HG02642 (cell line): Measurements from ENCODE around the gene ZNF264.
A peak's percentile ranks its signal among the peaks of the same experiment; 100 is the strongest.
"Not testable (repeated sequence)": the region's sequence is repeated elsewhere in the genome, so short reads cannot be mapped to it uniquely, and the experiment has no call there.

Experiments used
- ATAC-seq: cut with Tn5 transposase; IDR thresholded peaks from one replicate; pipeline ENCODE4 v1.9.1; 2021; ENCODE audit warnings: mild to moderate bottlenecking; ENCODE audit not compliant: unreplicated experiment, poor library complexity

ZNF264 gene

GRCh38 chr19:57191141-57192076, at the start of gene ZNF264:
Gene ZNF264 (plus strand): TSS chr19:57191500. CDS start chr19:57191914, 414 bp downstream.
- peak; percentile 97 for ATAC-seq

- ATAC-seq: no peak
These were observed 49.6 kb upstream of the ZNF264 start for GRCh38 chr19:57141699-57142098.

- ATAC-seq: no peak
These were observed 38.4 kb upstream of the ZNF264 start for GRCh38 chr19:57152921-57153320.

GRCh38 chr19:57161985-57162539, 29.2 kb upstream of the ZNF264 start:
- ATAC-seq: no peak

GRCh38 chr19:57165846-57166245, 25.5 kb upstream of the ZNF264 start:
- ATAC-seq: no peak

GRCh38 chr19:57167385-57167784, 23.9 kb upstream of the ZNF264 start, which contains the start of gene DUXA:
Gene DUXA (minus strand): TSS chr19:57167485. CDS start chr19:57167443, 42 bp downstream.
- no peak for ATAC-seq

GRCh38 chr19:57171551-57172081, 19.7 kb upstream of the ZNF264 start:
- ATAC-seq: no peak

- no peak for ATAC-seq
These were observed 999 bp upstream of the ZNF264 start for GRCh38 chr19:57190301-57190700.

- peak; percentile 8 for ATAC-seq
These were observed 749 bp downstream of the ZNF264 start for GRCh38 chr19:57192077-57192420.

GRCh38 chr19:57192993-57193392, 1.7 kb downstream of the ZNF264 start:
- no peak for ATAC-seq

- not testable (repeated sequence) for ATAC-seq
These were observed 6.6 kb downstream of the ZNF264 start for GRCh38 chr19:57197874-57198273.

- no peak for ATAC-seq
These were observed 10.9 kb downstream of the ZNF264 start for GRCh38 chr19:57202160-57202559.

GRCh38 chr19:57210381-57210780, 19.1 kb downstream of the ZNF264 start:
- no peak for ATAC-seq

GRCh38 chr19:57212109-57212508, 20.8 kb downstream of the ZNF264 start:
- ATAC-seq: no peak

- ATAC-seq: no peak
These were observed 36.2 kb downstream of the ZNF264 start for GRCh38 chr19:57227502-57227901.

GRCh38 chr19:57231686-57232085, 40.4 kb downstream of the ZNF264 start:
- ATAC-seq: no peak

- no peak for ATAC-seq
These were observed 41.9 kb downstream of the ZNF264 start for GRCh38 chr19:57233207-57233606.

- ATAC-seq: peak; percentile 20
These were observed 48.6 kb downstream of the ZNF264 start for GRCh38 chr19:57239982-57240310.

- peak; percentile 95 for ATAC-seq
These were observed 49.2 kb downstream of the ZNF264 start, which contains the start of gene ZNF805 for GRCh38 chr19:57240311-57241090. Gene ZNF805 (plus strand): TSS chr19:57240632. CDS start chr19:57240892, 260 bp downstream.

GRCh38 chr19:57241176-57241575, 49.9 kb downstream of the ZNF264 start:
- no peak for ATAC-seq

GRCh38 chr19:57242821-57243220, 51.5 kb downstream of the ZNF264 start:
- no peak for ATAC-seq
